Activated CD8-positive, alpha-beta memory T cell treated with anti-CD3 and anti-CD28 coated beads for 1 hour (primary cell): ENCODE results near the gene DHRS7B.

Experiments used
- DNase-seq, 2 donors: peaks; one replicate each; pipeline ENCODE4 v3.0.0-alpha.2; 2020; ENCODE audit warnings: low read depth in 1 of 2; ENCODE audit errors: extremely low read depth in 1 of 2

DHRS7B gene

DNA sequence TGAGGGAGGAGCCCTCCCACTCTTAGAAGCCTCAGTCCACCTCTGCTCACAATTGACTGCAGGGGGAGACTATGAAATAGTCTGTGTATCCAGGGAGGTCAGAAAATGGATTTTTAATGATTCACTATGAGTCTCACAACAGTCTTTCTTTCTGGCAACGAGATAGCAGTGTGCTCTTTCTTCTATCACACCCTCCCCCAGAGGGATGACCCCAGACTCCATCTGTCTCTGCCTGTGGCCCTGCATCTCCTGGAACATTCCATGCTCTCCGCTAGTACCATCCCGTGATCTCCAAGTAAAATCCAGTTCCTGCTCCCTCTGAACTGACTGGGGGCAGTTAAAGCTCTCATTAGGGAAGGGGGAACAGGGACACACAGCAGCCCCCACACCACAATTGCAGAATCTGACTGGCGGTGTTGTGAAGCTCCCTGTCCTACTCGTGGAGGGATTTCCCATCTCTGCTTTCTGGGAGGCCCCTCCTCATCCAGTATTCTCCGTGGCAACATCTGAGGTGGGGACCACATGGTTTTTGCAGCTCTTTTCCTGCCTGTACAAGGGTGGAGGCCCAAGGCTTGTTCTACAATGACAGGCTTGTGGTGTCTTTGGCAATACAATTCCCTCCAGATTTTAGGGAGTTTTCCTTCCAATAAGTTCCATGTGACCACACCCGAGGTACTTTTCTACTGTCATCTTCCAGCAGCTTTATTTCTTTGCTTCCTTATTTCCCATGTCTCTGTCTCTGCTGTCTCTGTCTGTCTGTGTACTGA lies 107.0 kb downstream of the DHRS7B start:
- no peak for DNase-seq

DNA sequence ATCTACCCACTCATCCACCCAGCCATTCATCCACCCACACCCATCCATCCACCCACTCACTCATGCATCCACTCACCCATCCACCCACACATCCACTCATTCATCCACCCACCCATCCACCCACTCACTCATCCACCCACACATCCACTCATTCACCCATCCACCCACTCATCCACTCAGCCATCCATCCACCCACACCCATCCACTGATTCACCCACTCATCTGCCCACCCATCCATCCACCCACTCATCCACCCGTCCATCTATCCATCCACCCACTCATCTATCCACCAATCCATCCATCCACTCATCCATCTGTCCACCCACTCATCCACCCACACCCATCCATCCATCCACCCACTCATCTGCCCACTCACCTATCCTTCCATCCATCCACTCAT lies 109.2 kb downstream of the DHRS7B start:
- no peak for DNase-seq

DNA sequence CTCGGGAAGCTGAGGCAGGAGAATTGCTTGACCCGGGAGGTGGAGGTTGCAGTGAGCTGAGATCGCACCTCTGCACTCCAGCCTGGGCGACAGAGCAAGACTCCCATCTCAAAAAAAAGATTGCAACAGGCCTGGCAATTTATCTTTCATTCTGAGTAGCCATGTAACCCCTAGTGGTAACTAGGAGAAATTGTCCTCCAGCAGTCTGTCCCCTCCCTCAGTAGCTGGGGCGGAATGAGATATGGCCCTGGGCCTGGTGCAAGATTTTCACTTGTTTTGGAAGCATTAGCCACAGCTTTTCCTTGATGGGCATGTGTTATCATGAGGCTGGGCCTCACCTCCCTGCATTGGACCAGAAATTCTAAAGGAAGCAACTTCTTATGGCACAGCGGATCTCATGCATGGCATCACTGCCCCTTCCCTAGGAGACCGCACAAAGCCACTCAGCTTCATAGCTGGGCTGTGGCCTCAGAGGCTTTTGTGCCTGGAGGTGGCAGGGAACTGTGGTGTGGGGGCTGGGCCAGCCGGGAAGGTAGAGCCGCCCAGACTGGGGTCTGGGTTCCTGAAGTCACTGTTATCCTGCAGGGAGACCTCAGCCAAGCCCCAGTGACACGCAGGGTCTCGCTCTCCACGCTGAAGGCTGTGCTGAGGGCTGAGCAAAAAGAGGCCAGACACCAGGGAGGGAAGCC lies 113.1 kb downstream of the DHRS7B start:
- no peak for DNase-seq

DNA sequence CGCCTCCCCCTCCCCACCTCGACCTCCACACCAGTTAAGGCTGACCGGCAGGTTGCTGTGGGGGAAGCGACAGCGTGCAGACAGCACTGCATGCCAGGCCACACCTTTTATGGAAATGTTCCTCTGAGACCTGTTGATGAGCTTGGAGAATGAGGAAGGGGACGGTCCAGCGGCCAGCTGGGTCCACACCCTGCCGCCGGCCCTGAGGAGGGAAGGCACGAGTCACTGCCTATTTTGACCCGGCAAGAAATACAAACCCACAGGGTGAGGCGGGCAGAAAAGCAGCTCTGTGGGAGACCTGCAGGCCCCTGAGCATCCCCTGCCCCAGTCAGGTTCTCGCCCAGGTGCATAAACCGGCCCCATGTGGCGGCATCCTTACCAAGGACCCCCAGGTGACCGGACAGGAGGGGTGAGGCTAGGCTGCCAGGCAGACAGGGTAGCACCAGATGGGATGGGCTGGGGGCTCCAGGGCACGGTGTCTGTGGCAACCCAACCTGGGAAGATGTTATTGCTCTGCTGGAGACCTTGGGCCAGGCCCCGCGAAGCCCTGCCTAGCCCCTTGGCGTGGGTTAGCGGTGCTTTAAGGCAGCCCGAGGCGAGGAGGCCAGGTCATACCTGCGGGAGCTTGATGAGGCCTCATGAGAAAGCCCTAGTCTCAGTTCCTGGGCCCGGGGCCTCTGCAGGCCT lies 113.7 kb downstream of the DHRS7B start:
- no peak for DNase-seq
